Astrocyte (in vitro differentiated cells and primary cell): ENCODE measurements around the gene RYR2.

ENCODE experiments used
- EZH2 ChIP-seq: IDR thresholded peaks from 2 replicates; pipeline ENCODE4 v1.6.1; 2012; ENCODE audit warnings: mild to moderate bottlenecking, low read length, inconsistent platforms; ENCODE audit not compliant: insufficient read depth
- TF ChIP-seq, protein P1 (sequence below): IDR thresholded peaks from 2 replicates; pipeline ENCODE4 v1.5.1; 2011; ENCODE audit warnings: low read depth, mild to moderate bottlenecking, inconsistent platforms, low read length, moderate library complexity; ENCODE audit not compliant: insufficient read depth

GRCh38 chr1:237042526-237042891, 525 bp downstream of the RYR2 start:
- TF ChIP-seq, protein P1, sequence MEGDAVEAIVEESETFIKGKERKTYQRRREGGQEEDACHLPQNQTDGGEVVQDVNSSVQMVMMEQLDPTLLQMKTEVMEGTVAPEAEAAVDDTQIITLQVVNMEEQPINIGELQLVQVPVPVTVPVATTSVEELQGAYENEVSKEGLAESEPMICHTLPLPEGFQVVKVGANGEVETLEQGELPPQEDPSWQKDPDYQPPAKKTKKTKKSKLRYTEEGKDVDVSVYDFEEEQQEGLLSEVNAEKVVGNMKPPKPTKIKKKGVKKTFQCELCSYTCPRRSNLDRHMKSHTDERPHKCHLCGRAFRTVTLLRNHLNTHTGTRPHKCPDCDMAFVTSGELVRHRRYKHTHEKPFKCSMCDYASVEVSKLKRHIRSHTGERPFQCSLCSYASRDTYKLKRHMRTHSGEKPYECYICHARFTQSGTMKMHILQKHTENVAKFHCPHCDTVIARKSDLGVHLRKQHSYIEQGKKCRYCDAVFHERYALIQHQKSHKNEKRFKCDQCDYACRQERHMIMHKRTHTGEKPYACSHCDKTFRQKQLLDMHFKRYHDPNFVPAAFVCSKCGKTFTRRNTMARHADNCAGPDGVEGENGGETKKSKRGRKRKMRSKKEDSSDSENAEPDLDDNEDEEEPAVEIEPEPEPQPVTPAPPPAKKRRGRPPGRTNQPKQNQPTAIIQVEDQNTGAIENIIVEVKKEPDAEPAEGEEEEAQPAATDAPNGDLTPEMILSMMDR = no peak
- no peak for TF ChIP-seq EZH2
